HG03060 (cell line): ENCODE measurements around the gene ZNF48.
A peak's percentile ranks its signal among the peaks of the same experiment; 100 is the strongest.

Source experiments
- ATAC-seq: cut with Tn5 transposase; IDR thresholded peaks from one replicate; pipeline ENCODE4 v1.9.1; 2021; ENCODE audit warnings: low read depth, moderate number of reproducible peaks; ENCODE audit not compliant: unreplicated experiment

ZNF48 gene

DNA sequence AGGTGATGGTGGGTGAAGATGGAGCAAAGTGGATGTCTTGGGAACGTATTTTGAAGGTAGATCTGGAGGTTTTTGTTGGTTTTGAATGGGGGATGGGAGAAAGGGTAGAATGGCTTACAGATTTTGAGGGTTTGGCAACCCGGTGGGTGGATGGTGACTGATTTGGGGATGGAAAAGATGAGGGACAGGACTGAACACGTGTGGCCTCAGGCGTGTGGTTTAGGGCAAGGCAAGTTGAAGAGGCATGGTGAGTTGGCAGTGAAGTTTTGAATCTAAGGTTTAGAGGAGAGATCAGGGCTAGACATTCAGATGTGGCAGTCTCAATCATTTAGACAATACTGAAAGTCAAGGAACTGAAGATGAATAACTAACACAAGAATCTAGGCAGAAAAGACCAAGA lies 39.6 kb downstream of the ZNF48 start:
- ATAC-seq, result no peak

DNA sequence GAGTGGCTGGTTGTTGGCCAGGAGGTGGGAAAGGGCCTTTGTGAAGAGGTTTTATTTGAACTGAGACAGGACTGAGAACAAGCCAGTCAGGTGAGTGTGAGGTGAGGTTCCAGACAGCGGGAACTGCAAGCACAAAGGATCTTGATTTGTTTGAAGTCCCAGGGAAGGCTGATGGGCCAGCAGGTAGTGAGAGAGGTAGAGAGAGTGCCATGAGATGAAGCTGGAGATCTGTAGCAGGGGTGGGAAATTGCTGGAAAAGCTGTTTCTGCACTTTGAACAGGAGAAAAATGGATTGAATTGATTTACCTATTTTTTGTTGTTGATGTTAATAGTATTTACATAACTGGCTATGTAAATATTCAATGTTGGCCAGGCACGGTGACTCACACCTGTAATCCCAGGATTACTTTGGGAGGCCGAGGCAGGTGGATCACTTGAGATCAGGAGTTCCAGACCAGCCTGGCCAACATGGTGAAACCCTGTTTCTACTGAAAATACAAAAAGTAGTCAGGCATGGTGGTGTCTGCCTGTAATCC lies 42.4 kb downstream of the ZNF48 start:
- ATAC-seq, result no peak

DNA sequence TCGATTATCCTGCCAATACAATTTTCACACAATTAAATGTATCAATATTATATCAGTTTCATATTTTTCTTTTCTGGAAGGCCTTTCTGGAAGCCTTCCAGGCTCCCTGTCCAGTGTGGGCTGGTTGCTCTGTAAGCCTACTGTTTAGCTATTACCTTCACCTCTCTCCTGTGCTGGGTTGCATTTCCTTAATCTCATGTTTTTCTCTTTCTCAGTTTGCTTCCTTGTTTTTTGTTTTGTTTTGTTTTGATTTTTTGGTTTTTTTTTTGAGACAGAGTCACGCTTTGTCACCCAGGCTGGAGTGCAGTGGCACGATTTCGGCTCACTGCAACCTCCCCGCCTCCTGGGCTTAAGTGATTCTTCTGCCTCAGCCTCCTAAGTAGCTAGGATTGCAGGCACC lies 43.6 kb downstream of the ZNF48 start:
- ATAC-seq, result no peak

DNA sequence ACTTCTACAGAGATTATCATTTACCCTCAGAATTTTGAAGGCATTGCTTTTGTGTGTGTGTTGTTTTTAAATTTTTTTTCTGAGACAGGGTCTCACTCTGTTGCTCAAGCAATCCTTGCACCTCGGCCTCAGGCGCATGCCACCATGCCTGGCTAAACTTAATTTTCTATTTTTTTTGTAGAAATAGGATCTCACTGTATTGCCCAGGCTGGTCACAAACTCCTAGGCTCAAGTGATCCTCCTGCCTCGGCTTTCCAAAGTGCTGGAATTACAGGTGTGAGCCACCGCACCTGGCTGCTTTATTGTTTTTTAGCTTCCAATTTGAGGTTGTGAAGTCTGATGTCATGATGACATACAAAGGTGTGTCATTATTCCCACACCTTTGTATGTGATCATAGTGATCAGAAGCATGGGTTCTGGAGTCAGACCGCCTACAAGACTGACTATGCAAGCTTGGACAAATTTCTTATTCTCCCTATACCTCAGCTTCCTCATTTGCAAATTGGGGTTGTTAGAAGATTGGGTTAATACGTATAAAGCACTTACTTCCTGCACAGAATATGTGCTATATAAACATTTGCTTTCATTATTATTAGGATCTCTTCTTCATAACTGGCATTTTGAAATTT lies 44.6 kb downstream of the ZNF48 start:
- ATAC-seq, result no peak

DNA sequence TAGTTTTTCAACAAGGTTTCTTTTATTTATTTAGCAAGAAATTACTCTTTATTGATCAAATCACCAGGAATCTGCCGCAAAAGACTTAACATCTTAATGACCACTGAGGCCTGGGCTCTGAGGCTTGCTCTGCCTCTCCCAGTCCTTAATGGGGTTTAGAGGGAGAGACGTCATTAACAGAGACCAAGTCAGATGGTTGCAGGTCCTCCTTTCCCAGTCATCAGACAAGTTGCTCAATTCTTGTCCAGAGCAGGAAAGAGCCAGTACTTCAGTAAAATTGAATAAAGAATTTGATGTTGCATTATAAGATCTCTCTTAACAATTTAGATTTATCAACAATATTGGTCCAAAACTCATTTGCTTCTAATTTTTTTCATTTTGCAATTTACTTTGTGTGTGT lies 48.4 kb downstream of the ZNF48 start:
- no peak for ATAC-seq

DNA sequence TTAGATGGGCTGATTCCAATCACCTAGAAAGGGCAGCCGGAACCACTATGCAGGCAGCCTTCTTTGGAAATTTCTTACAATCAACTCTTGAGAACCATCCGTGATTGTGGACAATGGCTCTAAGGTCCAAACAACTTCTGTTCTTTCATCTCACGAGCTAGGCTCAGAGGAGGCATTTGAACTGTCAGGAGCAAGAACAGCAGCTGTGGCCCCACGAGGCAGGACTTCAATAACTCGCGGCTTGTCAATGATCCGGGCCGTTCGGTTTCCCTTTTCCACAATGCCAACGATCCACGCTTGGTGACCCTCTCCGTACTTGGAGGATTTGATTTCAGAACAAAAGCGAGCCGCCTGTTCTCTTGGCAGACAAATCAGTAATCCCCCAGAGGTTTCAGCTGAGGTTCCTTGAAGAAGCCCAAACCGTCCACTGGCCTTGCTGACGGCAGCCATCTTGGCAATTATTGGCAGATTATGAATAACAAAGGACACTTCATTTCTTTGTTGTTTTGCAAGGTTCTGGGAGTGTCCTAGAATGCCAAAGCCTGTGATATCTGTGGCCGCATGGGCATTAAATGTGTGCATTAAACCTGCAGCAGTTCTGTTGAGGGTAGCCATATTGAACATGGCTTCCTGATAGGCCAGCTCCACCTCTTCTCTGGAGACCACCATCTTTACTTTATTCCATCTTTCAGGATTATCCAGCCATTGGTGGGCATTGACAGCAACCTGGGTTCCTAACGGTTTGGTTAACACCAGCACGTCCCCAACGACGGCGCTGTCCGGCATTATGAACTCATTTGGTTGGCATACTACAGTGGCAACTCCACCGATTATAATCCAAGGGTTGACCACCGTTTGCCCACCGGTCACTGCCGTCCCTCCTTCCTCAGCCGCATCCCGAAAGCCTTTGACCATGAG lies 49.3 kb downstream of the ZNF48 start:
- no peak for ATAC-seq

DNA sequence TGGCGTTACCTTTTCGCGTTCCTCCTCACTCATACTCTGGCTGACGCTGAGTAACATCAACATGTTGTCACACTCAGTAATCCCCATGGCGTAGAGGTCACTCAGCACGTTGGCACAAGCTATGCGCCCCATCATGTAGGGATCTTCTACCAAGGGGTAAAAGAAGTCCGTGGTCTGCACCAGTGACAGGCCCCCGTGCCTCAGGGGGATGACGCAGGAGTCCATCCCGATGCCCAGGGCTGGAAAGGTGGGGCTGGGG lies 49.9 kb downstream of the ZNF48 start:
- no peak for ATAC-seq

DNA sequence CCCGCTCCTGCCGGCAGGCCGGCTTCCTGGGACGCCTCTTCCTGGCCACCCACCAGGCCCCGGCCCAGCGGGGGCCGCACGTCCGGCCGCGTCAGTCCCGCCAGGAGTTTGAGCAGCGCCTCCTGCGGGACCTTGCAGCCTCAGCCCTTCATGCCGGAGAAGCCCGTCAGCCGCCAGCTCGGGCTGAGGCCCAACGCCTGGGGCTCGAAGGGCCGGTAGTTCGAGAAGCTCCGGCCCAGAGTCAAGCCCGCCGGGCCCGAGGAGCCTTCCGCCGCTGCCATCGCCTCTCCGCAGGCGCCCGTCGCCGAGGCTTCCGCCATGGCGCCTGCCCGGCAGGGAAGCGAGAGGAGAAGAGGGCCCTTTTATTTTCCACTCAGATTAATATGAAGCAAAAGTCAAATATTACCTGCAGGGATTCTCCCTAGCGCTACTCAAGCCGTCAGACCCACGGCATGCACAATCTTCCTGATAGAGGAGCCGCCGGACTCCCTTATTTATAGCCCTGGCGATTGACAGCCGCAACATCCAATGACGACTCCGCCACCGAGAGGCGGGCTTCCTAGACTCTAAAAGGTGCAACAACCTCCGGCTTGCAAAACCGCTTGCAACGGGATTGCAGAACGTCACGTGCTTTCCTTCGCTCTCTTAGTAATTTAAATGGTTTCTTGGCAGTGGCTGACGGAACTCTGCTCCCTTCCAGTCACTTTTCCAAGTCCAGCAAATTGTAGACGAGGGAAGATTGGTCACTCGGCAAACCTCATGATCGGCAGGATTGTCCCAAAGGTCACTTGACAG lies 50.4 kb downstream of the ZNF48 start, which contains the start of gene SEPHS2:
Gene SEPHS2, minus strand, starts transcription at position 467 of the 795 bp plus-strand sequence. Its CDS starts 147 bp downstream, at position 320.
- peak; percentile 44 for ATAC-seq

DNA sequence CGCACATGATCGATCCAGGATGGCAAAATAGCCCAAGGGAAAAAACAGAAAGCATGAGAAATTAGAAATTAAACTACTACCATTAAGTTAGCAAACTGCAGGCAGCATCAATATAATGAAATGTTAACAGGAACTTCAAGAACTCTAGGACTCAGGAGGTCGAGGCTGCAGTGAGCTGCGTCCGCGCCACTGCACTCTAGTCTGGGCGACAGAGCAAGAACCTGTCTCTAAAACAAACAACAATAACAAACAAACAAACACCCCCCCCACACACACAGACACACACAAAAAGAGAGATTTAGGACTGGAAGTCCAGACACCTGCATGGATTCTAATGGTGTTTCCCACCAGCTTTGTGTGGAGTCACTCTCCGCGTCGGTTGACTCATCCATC lies 51.0 kb downstream of the ZNF48 start:
- ATAC-seq, result no peak

DNA sequence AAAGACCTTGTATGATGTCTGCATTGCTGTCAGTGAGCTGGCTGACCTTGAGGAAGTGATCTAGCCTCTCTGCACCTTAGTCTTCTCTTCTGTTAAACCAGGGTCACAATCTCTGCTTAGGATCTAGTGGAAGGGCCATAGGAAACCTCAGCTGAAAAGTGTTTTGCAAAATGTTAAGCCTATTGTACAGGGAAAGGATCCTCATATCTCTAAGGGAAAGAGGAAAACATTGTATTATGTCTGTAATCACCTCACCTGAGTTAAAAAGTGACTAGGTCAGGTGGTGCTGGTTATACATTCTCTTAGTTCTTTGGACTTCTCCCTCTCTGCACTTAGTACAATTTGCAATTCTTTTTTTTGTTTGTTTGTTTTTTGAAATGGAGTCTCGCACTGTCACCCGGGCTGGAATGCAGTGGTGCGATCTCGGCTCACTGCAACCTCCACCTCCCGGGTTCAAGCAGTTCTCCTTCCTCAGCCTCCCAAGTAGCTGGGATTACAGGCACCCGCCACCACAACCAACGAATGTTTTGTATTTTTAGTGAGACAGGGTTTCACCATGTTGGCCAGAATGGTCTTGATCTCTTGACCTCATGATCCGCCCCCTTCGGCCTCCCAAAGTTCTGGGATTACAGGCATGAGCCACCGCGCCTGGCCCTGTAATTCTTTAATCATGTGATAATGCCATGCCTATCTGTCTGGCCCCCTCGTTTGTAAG lies 52.4 kb downstream of the ZNF48 start:
- ATAC-seq, result no peak

DNA sequence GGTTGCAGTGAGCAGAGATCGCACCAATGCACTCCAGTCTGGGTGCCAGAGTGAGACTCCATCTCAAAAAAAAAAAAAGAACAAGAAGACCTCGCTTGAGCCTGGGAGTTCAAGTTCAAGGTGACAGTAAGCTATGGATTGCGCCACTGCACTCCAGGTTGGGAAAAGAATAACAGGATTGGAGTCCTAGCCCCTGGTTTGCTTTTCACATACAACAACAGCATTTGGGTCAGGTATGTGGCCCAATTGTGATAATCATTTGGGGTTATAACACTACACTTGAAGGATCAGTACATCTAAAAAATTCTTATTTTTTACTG lies 53.9 kb downstream of the ZNF48 start:
- ATAC-seq, result no peak
